Lower leg skin (tissue), 4 donors: ENCODE data around the gene LDLRAP1. TPM values are rescaled to one million over a fixed set of nuclear protein-coding genes. Genes with fewer than 3 reads are reported as not detected.
"Not testable (repeated sequence)": the region's sequence is repeated elsewhere in the genome, so short reads cannot be mapped to it uniquely, and the experiment has no call there.

Experiments
- DNase-seq, 2 donors: peaks; one replicate each; pipeline ENCODE4 v3.0.0-alpha.2; 2019; ENCODE audit warnings: low spot score in 2 of 2
- H3K4me3 ChIP-seq: fragments of 200-600 bp; sonication (generic); 2 replicates; pipeline ENCODE4 v1.5.1; 2017; ENCODE audit warnings: mild to moderate bottlenecking, low read depth; ENCODE audit not compliant: poor library complexity, severe bottlenecking
- POLR2A ChIP-seq, 2 donors: fragments of 450-650 bp; IDR thresholded peaks; one replicate each; pipeline ENCODE4 v1.6.1; 2016 to 2017; ENCODE audit warnings: antibody characterized with exemption in 2 of 2, mild to moderate bottlenecking in 1 of 2, moderate library complexity in 1 of 2
- WGBS, 2 donors: methylation state at CpG; one replicate each; pipeline ENCODE4 v1.1.5; 2018; 5-methylcytosine and 5-hydroxymethylcytosine counted together
- intact Hi-C: fragments of 100-400 bp; cut with DNase I; formaldehyde crosslinking; loops from one replicate; pipeline ENCODE4 v1.15.0; 2023; ENCODE audit warnings: low total_unique reads
- total RNA-seq, 4 donors: library from RNA; depleted of rRNA; stranded (reverse); fragments of >200 nt; gene quantifications; one replicate each; pipeline ENCODE4 v1.1.0, GENCODE V29; 2016
- TF ChIP-seq, protein P1 (sequence below), 3 donors: fragments of 450-650 bp; IDR thresholded peaks; one replicate each; pipeline ENCODE4 v1.5.1; 2016; ENCODE audit warnings: antibody characterized with exemption in 3 of 3, mild to moderate bottlenecking in 3 of 3, moderate library complexity in 2 of 3

Gene LDLRAP1
- total RNA-seq, 4 donors from 2014 or later, result 26.9 to 36.7 (median 27.2) TPM

DNA sequence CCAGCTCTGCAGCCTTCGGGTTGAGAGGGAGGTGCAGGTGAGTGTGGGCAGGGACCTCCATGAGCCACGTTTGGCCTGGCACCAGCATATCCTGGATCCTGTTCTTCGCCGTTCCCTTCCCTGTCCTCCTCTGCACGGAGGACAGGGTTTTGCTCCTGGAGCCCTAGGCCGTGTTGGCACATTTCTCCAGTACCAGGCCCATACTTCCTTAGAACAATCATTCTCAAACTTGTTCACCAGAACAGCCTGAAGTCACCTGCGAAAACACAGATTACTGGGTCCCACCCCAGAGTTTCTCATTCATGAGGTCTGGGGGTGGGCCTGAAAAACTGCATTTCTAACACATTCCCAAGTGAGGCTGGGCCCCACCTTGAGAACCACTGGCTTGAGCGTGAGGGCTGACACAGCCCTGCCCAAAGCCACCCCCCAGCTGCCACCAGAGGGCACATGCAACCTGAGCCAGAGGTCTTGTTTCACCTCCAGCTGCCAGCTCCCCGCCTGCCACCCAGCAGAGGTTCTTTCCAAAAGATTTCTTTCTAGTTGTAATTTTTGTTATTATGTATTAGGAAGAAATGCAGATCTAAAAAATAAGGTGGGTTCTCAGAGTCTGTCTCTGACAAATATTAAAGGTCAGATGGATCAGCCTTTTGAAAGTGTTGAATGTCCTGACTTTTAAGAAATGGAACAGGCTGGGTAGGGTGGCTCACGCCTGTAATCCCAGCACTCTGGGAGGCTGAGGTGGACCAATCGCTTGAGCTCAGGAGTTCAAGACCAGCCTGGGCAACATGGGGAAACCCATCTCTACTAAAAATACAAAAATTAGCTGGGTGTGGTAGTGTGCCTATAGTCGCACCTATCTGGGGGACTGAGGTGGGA lies 39.6 kb upstream of the LDLRAP1 start:
- TF ChIP-seq POLR2A (IDR thresholded peaks at IDR 0.05), result no peak
- TF ChIP-seq, protein P1, sequence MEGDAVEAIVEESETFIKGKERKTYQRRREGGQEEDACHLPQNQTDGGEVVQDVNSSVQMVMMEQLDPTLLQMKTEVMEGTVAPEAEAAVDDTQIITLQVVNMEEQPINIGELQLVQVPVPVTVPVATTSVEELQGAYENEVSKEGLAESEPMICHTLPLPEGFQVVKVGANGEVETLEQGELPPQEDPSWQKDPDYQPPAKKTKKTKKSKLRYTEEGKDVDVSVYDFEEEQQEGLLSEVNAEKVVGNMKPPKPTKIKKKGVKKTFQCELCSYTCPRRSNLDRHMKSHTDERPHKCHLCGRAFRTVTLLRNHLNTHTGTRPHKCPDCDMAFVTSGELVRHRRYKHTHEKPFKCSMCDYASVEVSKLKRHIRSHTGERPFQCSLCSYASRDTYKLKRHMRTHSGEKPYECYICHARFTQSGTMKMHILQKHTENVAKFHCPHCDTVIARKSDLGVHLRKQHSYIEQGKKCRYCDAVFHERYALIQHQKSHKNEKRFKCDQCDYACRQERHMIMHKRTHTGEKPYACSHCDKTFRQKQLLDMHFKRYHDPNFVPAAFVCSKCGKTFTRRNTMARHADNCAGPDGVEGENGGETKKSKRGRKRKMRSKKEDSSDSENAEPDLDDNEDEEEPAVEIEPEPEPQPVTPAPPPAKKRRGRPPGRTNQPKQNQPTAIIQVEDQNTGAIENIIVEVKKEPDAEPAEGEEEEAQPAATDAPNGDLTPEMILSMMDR (IDR thresholded peaks at IDR 0.05), result no peak
- 71 to 73% methylated on average over 12 of the region's 12 CpGs for WGBS, 2 donors
- no peak overlapping the region for H3K4me3 ChIP-seq
- intact Hi-C loops, result no loop called here
- DNase-seq, result peak in 1 of 2 donors; percentile 81

DNA sequence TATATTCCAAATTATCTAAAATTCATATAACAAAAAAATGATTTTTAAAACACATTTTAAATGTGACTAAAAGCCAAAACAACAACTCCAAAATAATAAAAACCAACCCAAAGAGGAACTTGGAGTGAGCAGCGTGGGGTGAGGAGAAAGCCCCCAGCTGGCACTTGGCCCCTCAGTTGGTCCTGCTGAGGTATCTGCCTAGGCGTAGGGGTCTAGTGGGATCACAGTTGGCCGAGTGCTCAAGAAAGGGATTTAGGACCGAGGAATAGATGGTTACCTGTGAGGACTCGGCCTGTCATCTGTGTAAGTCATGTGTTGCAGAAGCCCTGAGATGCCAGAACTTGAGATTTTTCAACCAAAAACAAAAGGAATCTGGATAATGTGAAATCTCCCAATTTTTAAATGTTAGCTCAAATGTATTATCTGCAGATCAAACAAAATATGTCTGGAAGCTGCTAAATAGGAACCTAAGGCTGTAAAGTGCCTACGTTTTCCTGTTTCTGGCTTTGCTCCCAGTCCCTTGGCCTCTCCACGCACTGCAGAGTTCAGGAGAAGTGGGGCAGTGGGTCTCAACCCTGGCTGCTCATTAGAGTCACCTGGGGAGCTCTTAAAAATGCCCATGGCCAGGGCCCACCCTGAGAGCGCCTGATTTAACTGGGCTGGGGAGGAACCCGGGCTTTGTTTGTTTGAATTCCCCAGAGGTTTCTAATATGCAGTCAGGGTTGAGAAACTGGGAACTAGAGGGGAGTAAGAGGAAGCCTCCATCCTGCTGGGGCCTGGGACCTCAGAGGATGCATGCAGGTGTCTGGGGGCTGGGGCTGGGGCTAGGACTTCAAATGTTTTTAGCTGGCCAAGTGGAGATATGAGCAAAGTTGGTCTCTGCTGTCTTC lies 38.5 kb upstream of the LDLRAP1 start:
- intact Hi-C loops, result no loop called here
- peak in 1 of 2 donors; percentile 60 for DNase-seq
- no peak overlapping the region for H3K4me3 ChIP-seq
- TF ChIP-seq, protein P1 (IDR thresholded peaks at IDR 0.05), result no peak
- no peak for TF ChIP-seq POLR2A (IDR thresholded peaks at IDR 0.05)
- WGBS, 2 donors, result 66 to 70% methylated on average over 9 of the region's 9 CpGs

DNA sequence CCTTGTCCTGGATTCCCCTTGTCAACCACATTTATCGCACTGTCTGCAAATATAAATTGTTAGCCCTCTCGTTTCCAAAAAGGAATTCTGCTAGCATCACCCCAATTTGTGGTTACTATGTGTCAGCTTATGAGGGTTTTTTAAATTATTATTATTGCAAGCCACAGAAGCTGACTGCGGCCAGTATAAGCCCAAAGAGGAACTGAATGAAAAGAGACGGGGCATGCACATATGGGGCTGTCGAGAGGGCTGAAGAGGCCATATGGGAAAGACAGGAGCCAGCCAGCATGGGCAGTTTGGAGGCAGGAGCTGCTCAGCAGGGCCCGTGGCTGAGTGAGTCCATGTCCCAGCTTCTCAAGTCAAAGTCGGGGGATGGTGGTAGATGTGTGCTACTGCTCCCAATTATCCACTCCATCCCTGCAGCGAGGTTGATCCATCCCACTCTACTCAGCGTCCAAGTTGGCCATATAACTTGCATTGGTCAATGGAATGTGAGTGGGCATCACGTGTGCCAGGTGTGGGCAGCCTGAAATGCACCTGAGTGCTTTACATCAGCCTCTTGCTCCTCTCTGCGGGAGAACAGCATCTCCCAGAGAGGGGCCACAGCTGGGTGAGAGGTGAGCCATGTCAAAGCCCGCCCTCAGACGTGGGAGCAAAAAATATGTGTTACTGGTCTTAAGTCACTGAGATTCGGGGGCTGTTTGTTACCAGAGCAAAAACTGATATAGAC lies 37.6 kb upstream of the LDLRAP1 start:
- TF ChIP-seq, protein P1 (IDR thresholded peaks at IDR 0.05), result no peak
- no peak for TF ChIP-seq POLR2A (IDR thresholded peaks at IDR 0.05)
- H3K4me3 ChIP-seq, result no peak overlapping the region
- intact Hi-C loops, result no loop called here
- peak in 1 of 2 donors; percentile 74 for DNase-seq
- 84 to 86% methylated on average over 14 of the region's 14 CpGs for whole genome bisulfite sequencing, 2 donors

DNA sequence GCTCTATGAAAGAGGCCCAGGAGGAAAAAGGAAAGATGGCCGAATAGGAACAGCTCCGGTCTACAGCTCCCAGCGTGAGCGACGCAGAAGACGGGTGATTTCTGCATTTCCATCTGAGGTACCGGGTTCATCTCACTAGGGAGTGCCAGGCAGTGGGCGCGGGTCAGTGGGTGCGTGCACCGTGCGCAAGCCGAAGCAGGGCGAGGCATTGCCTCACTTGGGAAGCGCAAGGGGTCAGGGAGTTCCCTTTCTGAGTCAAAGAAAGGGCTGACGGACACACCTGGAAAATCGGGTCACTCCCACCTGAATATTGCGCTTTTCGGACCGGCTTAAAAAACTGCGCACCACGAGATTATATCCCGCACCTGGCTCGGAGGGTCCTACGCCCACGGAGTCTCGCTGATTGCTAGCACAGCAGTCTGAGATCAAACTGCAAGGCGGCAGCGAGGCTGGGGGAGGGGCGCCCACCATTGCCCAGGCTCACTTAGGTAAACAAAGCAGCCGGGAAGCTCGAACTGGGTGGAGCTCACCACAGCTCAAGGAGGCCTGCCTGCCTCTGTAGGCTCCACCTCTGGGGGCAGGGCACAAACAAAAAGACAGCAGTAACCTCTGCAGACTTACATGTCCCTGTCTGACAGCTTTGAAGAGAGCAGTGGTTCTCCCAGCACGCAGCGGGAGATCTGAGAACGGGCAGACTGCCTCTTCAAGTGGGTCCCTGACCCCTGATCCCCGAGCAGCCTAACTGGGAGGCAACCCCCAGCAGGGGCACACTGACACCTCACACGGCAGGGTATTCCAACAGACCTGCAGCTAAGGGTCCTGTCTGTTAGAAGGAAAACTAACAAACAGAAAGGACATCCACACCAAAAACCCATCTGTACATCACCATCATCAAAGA lies 36.6 kb upstream of the LDLRAP1 start:
- H3K4me3 ChIP-seq, intact Hi-C loops: not testable (repeated sequence)
- DNase-seq, result peak in 1 of 2 donors; percentile 78
- 49 to 50% methylated on average over 32 to 37 of the region's 37 CpGs for WGBS, 2 donors

DNA sequence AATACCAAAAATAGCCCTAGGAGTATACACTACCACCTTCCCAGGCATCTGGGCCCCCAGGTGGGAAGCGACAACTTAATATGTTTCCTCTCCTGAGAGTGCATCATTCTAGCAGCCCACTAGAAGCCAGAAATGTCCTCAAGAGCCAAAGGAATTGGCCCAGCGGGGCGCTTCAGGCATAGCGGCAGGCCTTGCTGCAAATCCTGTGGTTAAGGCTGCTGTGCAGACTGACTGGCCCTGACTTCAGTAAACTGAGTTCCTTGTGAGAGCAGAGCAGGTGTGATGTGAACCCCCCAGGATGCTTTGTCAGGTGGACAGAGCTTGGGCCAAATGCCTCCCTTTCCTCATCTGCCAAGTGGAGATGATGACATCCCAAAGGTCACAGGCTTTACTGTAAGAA lies 29.7 kb upstream of the LDLRAP1 start:
- TF ChIP-seq, protein P1 (IDR thresholded peaks at IDR 0.05), result no peak
- no peak for TF ChIP-seq POLR2A (IDR thresholded peaks at IDR 0.05)
- WGBS, 2 donors, result 75 to 85% methylated on average over 4 of the region's 4 CpGs
- intact Hi-C loops, result no loop called here
- peak in 1 of 2 donors; percentile 52 for DNase-seq
- H3K4me3 ChIP-seq, result no peak overlapping the region
